ENCODE measurements around the gene CTTN.

The CTTN gene

GRCh38 chr11:70397983-70398833 lies at the start of gene CTTN:
CTTN (plus strand) TSS chr11:70398529; CDS start chr11:70407298, 8,769 bp downstream.
- in situ Hi-C loops (cut with HindIII; ENCODE audit: low sequenced_read_pairs) = no loop called here

- in situ Hi-C loops (cut with HindIII; ENCODE audit: low sequenced_read_pairs) = no loop called here
Measured at GRCh38 chr11:70348608-70349007, 49.7 kb upstream of the CTTN start.

- in situ Hi-C loops (cut with HindIII; ENCODE audit: low sequenced_read_pairs) = no loop called here
Measured at GRCh38 chr11:70351646-70352045, 46.7 kb upstream of the CTTN start.

GRCh38 chr11:70352100-70352499 lies 46.2 kb upstream of the CTTN start:
- in situ Hi-C loops (cut with HindIII; ENCODE audit: low sequenced_read_pairs) = no loop called here

- in situ Hi-C loops (cut with HindIII; ENCODE audit: low sequenced_read_pairs) = no loop called here
Measured at GRCh38 chr11:70352601-70353000, 45.7 kb upstream of the CTTN start.

- in situ Hi-C loops (cut with HindIII; ENCODE audit: low sequenced_read_pairs) = no loop called here
Measured at GRCh38 chr11:70353329-70353728, 45.0 kb upstream of the CTTN start.

GRCh38 chr11:70353900-70354568 lies 44.3 kb upstream of the CTTN start:
- in situ Hi-C loops (cut with HindIII; ENCODE audit: low sequenced_read_pairs) = no loop called here

GRCh38 chr11:70354629-70355028 lies 43.7 kb upstream of the CTTN start:
- in situ Hi-C loops (cut with HindIII; ENCODE audit: low sequenced_read_pairs) = no loop called here

GRCh38 chr11:70358753-70359152 lies 39.6 kb upstream of the CTTN start:
- in situ Hi-C loops (cut with HindIII; ENCODE audit: low sequenced_read_pairs) = no loop called here

GRCh38 chr11:70359451-70360205 lies 38.7 kb upstream of the CTTN start:
- in situ Hi-C loops (cut with HindIII; ENCODE audit: low sequenced_read_pairs) = loop anchor here (10.0 kb wide), 1 partner anchor 255 kb away; no protein-coding TSS in a partner anchor

GRCh38 chr11:70360211-70360610 lies 38.1 kb upstream of the CTTN start:
- in situ Hi-C loops (cut with HindIII; ENCODE audit: low sequenced_read_pairs) = loop anchor here (10.0 kb wide), 1 partner anchor 255 kb away; no protein-coding TSS in a partner anchor

GRCh38 chr11:70364178-70364577 lies 34.2 kb upstream of the CTTN start:
- in situ Hi-C loops (cut with HindIII; ENCODE audit: low sequenced_read_pairs) = loop anchor here (10.0 kb wide), 1 partner anchor 259 kb away; no protein-coding TSS in a partner anchor

GRCh38 chr11:70364745-70365543 lies 33.4 kb upstream of the CTTN start:
- in situ Hi-C loops (cut with HindIII; ENCODE audit: low sequenced_read_pairs) = loop anchor here (5.0 to 10.0 kb wide), 2 partner anchors 63 to 260 kb away; no protein-coding TSS in a partner anchor

GRCh38 chr11:70365544-70365927 lies 32.8 kb upstream of the CTTN start:
- in situ Hi-C loops (cut with HindIII; ENCODE audit: low sequenced_read_pairs) = loop anchor here (5.0 to 10.0 kb wide), 2 partner anchors 63 to 261 kb away; no protein-coding TSS in a partner anchor

- in situ Hi-C loops (cut with HindIII; ENCODE audit: low sequenced_read_pairs) = loop anchor here (5.0 to 10.0 kb wide), 2 partner anchors 65 to 262 kb away; no protein-coding TSS in a partner anchor
Measured at GRCh38 chr11:70367071-70367470, 31.3 kb upstream of the CTTN start.

GRCh38 chr11:70368961-70369360 lies 29.4 kb upstream of the CTTN start:
- in situ Hi-C loops (cut with HindIII; ENCODE audit: low sequenced_read_pairs) = loop anchor here (5.0 to 10.0 kb wide), 2 partner anchors 67 to 264 kb away; no protein-coding TSS in a partner anchor

GRCh38 chr11:70371241-70371640 lies 27.1 kb upstream of the CTTN start:
- in situ Hi-C loops (cut with HindIII; ENCODE audit: low sequenced_read_pairs) = no loop called here

- in situ Hi-C loops (cut with HindIII; ENCODE audit: low sequenced_read_pairs) = no loop called here
Measured at GRCh38 chr11:70372076-70372475, 26.3 kb upstream of the CTTN start.

- in situ Hi-C loops (cut with HindIII; ENCODE audit: low sequenced_read_pairs) = no loop called here
Measured at GRCh38 chr11:70376621-70377020, 21.7 kb upstream of the CTTN start.

GRCh38 chr11:70377645-70378044 lies 20.7 kb upstream of the CTTN start:
- in situ Hi-C loops (cut with HindIII; ENCODE audit: low sequenced_read_pairs) = no loop called here

All from endothelial cell of hepatic sinusoid (primary cell).